ENCODE data around the gene RAVER1. TPM values are rescaled to one million over a fixed set of nuclear protein-coding genes. Genes with fewer than 3 reads are reported as not detected.
A peak's percentile ranks its signal among the peaks of the same experiment; 100 is the strongest.
"Not testable (repeated sequence)": the region's sequence is repeated elsewhere in the genome, so short reads cannot be mapped to it uniquely, and the experiment has no call there.

The RAVER1 gene
- total RNA-seq, 3 donors from 2014 or later (not counting 1 experiment from before 2014, with no cell fraction given): 42.5 to 64.3 (median 55.9) TPM

- peaks cover 10% of the 10 kb centered on the region for H3K36me3 ChIP-seq (ENCODE audit: control insufficient read depth, insufficient read depth, low read length)
- peak overlapping the region; percentile 94 for H3K4me3 Mint-ChIP-seq
- intact Hi-C loops (cut with micrococcal nuclease): loop anchor here (1.0 to 10.0 kb wide), 3 partner anchors 47 to 109 kb away; partner anchors contain the start of genes ICAM1 and RAVER1
- H3K4me1 Mint-ChIP-seq: peaks cover 19 to 30% of the 10 kb centered on the region in 2 donors
- WGBS (ENCODE audit: insufficient coverage): 3% methylated on average over 10 of the region's 10 CpGs
- H3K27me3 Mint-ChIP-seq (ENCODE audit: low read depth in 2 of 2): no peaks in the 10 kb centered on the region
- peak overlapping the region; percentile 97 for H3K27ac Mint-ChIP-seq
- peaks cover 20% of the 10 kb centered on the region for H3K4me1 ChIP-seq (ENCODE audit: control insufficient read depth, insufficient read depth, low read length)
- no peaks in the 10 kb centered on the region for H3K9me3 Mint-ChIP-seq
- no peaks in the 10 kb centered on the region for H3K36me3 Mint-ChIP-seq
- H3K27ac ChIP-seq (ENCODE audit: low read length): peak overlapping the region; percentile 84
- TF ChIP-seq, protein P1, sequence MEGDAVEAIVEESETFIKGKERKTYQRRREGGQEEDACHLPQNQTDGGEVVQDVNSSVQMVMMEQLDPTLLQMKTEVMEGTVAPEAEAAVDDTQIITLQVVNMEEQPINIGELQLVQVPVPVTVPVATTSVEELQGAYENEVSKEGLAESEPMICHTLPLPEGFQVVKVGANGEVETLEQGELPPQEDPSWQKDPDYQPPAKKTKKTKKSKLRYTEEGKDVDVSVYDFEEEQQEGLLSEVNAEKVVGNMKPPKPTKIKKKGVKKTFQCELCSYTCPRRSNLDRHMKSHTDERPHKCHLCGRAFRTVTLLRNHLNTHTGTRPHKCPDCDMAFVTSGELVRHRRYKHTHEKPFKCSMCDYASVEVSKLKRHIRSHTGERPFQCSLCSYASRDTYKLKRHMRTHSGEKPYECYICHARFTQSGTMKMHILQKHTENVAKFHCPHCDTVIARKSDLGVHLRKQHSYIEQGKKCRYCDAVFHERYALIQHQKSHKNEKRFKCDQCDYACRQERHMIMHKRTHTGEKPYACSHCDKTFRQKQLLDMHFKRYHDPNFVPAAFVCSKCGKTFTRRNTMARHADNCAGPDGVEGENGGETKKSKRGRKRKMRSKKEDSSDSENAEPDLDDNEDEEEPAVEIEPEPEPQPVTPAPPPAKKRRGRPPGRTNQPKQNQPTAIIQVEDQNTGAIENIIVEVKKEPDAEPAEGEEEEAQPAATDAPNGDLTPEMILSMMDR (IDR thresholded peaks at IDR 0.05): no peak
- H3K27me3 ChIP-seq (ENCODE audit: control insufficient read depth, insufficient read depth, low read length): no peaks in the 10 kb centered on the region
- ATAC-seq (no peak), DNase-seq (no peak)
- H3K9me3 ChIP-seq (ENCODE audit: control insufficient read depth, insufficient read depth, low read length): no peaks in the 10 kb centered on the region
- H3K4me3 ChIP-seq (ENCODE audit: low read length): peak overlapping the region; percentile 92
These were observed 46.6 kb upstream of the RAVER1 start for GRCh38 chr19:10379880-10380312.

GRCh38 chr19:10378124-10378523, 44.8 kb upstream of the RAVER1 start:
- Mint-ChIP-seq H3K9me3 (no peaks in the 10 kb centered on the region), H3K36me3 (no peaks in the 10 kb centered on the region), H3K4me3 (no peak overlapping the region), H3K27me3 (ENCODE audit: low read depth in 2 of 2) (no peaks in the 10 kb centered on the region), H3K4me1 (peaks cover 19 to 37% of the 10 kb centered on the region in 2 donors), H3K27ac (peak overlapping the region; percentile 43 to 63)
- TF ChIP-seq, protein P1 (IDR thresholded peaks at IDR 0.05): no peak
- H3K27me3 ChIP-seq (ENCODE audit: control insufficient read depth, insufficient read depth, low read length): no peaks in the 10 kb centered on the region
- peaks cover 22% of the 10 kb centered on the region for H3K4me1 ChIP-seq (ENCODE audit: control insufficient read depth, insufficient read depth, low read length)
- no peak overlapping the region for H3K27ac ChIP-seq (ENCODE audit: low read length)
- intact Hi-C loops (cut with micrococcal nuclease): no loop called here
- no peak overlapping the region for H3K4me3 ChIP-seq (ENCODE audit: low read length)
- 97% methylated on average over 7 of the region's 8 CpGs for WGBS (ENCODE audit: insufficient coverage)
- H3K36me3 ChIP-seq (ENCODE audit: control insufficient read depth, insufficient read depth, low read length): peaks cover 14% of the 10 kb centered on the region
- DNase-seq: no peak
- no peaks in the 10 kb centered on the region for H3K9me3 ChIP-seq (ENCODE audit: control insufficient read depth, insufficient read depth, low read length)
- ATAC-seq: no peak

DNA sequence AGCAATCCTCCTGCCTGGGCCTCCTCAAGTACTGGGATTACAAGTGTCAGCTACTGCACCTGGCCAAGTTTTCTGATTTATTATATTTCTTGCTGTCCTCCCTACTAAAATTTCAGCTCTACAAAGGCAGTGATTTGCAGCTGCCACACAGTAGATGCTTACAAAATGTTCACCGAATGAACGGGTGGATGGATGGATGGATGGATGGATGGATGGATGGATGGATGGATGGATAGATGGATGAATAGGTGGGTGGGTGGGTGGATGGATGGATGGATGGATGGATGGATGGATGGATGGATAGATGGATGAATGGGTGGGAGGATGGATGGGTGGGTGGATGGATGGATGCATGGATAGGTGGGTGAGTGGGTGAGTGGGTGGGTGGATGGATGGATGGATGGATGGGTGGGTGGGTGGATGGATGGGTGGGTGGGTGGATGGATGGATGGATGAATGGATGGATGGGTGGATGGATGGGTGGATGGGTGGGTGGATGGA, 43.9 kb upstream of the RAVER1 start:
- H3K27me3 Mint-ChIP-seq (ENCODE audit: low read depth in 2 of 2); DNase-seq; H3K27me3 ChIP-seq (ENCODE audit: control insufficient read depth, insufficient read depth, low read length); H3K27ac Mint-ChIP-seq; intact Hi-C loops (cut with micrococcal nuclease); H3K36me3 Mint-ChIP-seq; H3K4me3 Mint-ChIP-seq; H3K9me3 ChIP-seq (ENCODE audit: control insufficient read depth, insufficient read depth, low read length); H3K4me3 ChIP-seq (ENCODE audit: low read length); H3K9me3 Mint-ChIP-seq; ATAC-seq; H3K27ac ChIP-seq (ENCODE audit: low read length): not testable (repeated sequence)
- H3K4me1 Mint-ChIP-seq: peaks cover 19 to 37% of the 10 kb centered on the region in 2 donors
- 100% methylated on average over 2 of the region's 2 CpGs for WGBS (ENCODE audit: insufficient coverage)
- H3K36me3 ChIP-seq (ENCODE audit: control insufficient read depth, insufficient read depth, low read length): peaks cover 18% of the 10 kb centered on the region
- peaks cover 26% of the 10 kb centered on the region for H3K4me1 ChIP-seq (ENCODE audit: control insufficient read depth, insufficient read depth, low read length)

GRCh38 chr19:10374931-10375330, 41.6 kb upstream of the RAVER1 start:
- H3K36me3 ChIP-seq (ENCODE audit: control insufficient read depth, insufficient read depth, low read length): peaks cover 22% of the 10 kb centered on the region
- intact Hi-C loops (cut with micrococcal nuclease): no loop called here
- no peak overlapping the region for H3K27ac ChIP-seq (ENCODE audit: low read length)
- DNase-seq (no peak), ATAC-seq (no peak)
- H3K36me3 Mint-ChIP-seq: no peaks in the 10 kb centered on the region
- peak overlapping the region; percentile 4 for H3K4me3 Mint-ChIP-seq
- WGBS (ENCODE audit: insufficient coverage): 87% methylated on average over 5 of the region's 5 CpGs
- H3K27ac Mint-ChIP-seq: no peak overlapping the region
- TF ChIP-seq, protein P1 (IDR thresholded peaks at IDR 0.05): no peak
- H3K27me3 ChIP-seq (ENCODE audit: control insufficient read depth, insufficient read depth, low read length): no peaks in the 10 kb centered on the region
- no peaks in the 10 kb centered on the region for H3K9me3 ChIP-seq (ENCODE audit: control insufficient read depth, insufficient read depth, low read length)
- no peaks in the 10 kb centered on the region for H3K27me3 Mint-ChIP-seq (ENCODE audit: low read depth in 2 of 2)
- peaks cover 17% of the 10 kb centered on the region for H3K4me1 ChIP-seq (ENCODE audit: control insufficient read depth, insufficient read depth, low read length)
- H3K9me3 Mint-ChIP-seq: no peaks in the 10 kb centered on the region
- no peak overlapping the region for H3K4me3 ChIP-seq (ENCODE audit: low read length)
- H3K4me1 Mint-ChIP-seq: peaks cover 6 to 23% of the 10 kb centered on the region in 2 donors
